ENCODE measurements around the gene PRR22.
A peak's percentile ranks its signal among the peaks of the same experiment; 100 is the strongest.
"Not testable (repeated sequence)": the region's sequence is repeated elsewhere in the genome, so short reads cannot be mapped to it uniquely, and the experiment has no call there.

PRR22 gene

DNA sequence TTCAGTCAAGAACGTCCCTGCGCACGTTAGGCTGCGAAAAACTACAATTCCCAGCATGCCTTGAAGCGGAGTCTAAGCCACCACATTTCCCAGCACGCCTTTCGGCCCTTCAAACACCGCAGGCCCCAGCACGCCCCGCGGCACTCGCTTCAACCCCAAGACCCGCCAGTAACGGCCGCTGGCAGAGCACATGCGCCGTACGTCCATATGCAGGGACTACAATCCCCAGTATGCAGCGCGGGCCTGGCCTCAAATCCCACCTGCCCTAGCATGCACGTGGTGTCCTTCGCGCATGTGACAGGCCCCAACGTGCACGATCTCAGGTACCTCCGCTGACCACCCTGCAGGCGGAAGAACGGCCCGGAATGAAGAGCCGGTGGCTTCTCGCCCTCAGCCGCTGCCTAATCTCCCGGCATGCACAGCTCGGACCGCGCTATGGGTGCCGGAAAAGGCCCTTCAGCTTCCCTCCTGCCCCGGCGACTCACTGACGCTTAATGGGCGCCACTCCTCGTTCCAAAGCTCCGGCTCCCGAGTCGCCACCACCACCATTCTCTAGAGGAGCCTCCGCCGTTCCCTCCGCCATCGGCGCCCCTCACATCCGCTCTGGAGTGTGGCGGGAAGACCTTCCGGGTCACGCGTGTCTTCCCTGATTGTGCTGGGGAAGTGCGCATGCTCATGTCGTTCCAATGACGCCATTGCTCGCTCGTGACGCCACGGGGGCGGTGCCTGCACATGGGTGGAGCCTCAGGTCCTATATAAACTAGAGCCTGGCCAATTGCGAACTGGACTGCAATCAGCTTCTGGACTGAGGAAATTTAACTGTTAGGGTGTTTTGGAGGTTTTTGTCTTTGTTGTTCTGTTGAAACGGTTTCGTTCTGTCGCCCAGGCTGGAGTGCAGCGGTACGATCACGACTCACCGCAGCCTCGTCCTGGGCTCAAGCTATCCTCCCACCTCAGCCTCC, 6.3 kb upstream of the PRR22 start, which contains the start of gene DUS3L:
DUS3L (minus strand) TSS at position 605 of the 962 bp plus-strand sequence; CDS start at position 583, 22 bp downstream.
- peak; percentile 97 for DNase-seq (ENCODE audit: low spot score)

GRCh38 chr19:5789886-5790558, 5.5 kb upstream of the PRR22 start:
- no peak for DNase-seq (ENCODE audit: low spot score)

- no peak for DNase-seq (ENCODE audit: low spot score)
These were observed 4.8 kb upstream of the PRR22 start for GRCh38 chr19:5789351-5789761.

DNA sequence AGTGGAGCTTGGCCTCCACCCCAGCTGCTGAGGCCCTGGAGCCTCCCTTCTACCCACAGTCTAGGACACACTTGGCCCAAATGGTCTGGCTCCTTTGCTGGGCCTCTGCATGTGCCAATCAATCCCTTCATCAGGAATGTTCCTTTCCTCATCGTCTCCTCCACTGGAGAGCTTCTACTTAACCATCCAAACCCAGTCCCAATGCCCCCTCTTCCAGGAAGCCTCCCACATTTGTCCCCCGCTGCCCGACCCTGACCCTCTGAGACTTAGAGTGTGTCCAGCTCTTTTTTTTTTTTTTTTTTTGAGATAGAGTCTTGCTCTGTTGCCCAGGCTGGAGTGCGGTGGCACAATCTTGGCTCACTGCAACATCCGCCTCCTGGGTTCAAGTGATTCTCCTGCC, 3.9 kb upstream of the PRR22 start:
- no peak for DNase-seq (ENCODE audit: low spot score)

DNA sequence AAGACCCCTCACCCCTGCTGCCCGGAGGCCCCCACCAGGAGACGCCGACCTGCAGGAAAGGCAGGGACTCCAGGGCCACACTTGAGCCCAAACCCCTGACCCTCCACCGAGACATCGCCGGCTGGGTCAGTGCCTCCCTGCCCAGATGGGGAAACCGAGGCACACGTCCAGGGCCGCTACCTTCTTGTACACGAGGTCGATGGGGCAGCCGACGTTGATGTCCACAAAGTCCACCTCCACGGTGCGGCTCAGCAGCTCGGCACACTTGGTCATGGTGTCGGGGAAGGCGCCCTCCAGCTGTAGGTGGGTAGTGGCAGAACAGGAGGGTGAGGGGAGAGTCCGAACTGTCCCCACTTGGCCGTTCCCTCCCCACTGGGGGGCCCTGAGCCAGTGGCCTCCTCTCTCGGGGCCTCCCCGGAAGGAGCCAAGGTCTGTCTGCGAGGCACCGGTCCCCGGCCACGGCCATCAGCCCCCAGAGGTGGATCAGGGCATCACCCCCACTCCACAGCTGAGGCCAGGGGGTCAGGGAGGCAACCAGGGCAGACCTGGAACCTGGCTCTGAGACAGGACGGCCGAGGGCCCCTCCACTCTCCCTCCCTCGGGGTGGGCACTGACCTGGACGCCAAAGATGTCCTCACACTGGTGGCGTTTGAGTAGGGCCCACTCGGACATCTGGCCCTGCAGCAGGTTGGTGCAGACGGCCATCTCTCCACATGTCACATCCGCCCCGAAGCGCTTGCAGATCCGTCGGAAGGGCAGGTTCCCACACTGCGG, 3.0 kb upstream of the PRR22 start:
- no peak for DNase-seq (ENCODE audit: low spot score)

DNA sequence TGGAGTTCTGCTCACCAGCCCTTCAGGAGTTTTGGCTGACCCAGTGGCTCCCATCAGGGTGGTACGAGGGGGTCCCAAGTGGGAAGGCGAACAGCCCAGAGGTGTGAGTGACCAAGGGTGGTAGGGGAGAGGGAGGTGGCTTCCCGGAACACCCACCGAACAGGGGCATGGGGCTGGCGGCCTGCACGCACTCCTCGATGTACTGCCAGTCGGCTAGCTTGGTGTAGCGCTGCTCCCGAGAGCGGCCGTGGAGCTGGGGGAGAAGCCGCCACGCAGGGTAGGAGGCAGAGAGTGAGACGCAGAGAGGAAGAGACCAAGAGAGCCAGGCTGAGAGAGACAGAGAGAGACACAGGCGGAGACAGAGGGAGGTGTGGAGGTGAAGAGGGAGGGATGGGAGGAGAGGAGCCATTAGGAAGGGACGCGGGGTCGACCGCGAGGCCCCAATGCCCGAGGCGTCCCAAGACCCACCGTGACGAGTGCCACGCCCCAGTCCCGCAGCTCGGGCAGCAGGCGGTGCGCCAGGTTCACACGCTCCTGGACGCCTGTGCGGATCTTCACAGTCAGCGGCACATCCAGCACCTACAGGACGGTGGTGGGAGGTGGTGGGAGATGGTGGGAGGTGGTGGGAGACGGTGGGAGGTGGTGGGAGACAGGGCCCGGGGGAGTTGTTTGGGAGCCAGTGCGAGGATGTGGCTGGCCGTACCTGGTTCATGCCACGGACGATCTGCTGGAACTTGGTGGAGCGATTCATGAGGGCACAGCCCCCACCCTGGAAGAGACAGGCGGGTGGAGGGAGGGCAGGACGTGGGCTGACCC, 2.3 kb upstream of the PRR22 start:
- DNase-seq (ENCODE audit: low spot score), result no peak

DNA sequence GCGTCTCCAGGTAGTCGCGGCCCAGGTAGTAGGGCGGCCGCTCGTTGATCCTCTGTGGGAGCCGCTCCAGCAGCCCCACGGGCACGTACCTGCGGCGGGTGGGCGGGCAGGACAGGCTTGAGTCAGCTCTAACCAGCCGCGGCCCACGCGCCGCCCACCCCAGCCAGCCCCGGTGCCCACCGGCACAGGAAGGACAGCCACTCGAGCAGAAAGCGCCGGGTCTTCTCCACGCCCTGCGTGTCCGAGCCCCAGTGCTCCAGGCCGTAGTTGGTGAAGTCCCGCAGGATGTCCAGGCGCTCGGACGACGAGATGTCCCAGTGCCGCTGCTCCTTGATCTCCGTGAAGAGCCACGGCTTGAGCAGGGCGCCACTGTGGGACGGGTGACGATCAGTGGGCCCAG, 877 bp upstream of the PRR22 start:
- no peak for DNase-seq (ENCODE audit: low spot score)

DNA sequence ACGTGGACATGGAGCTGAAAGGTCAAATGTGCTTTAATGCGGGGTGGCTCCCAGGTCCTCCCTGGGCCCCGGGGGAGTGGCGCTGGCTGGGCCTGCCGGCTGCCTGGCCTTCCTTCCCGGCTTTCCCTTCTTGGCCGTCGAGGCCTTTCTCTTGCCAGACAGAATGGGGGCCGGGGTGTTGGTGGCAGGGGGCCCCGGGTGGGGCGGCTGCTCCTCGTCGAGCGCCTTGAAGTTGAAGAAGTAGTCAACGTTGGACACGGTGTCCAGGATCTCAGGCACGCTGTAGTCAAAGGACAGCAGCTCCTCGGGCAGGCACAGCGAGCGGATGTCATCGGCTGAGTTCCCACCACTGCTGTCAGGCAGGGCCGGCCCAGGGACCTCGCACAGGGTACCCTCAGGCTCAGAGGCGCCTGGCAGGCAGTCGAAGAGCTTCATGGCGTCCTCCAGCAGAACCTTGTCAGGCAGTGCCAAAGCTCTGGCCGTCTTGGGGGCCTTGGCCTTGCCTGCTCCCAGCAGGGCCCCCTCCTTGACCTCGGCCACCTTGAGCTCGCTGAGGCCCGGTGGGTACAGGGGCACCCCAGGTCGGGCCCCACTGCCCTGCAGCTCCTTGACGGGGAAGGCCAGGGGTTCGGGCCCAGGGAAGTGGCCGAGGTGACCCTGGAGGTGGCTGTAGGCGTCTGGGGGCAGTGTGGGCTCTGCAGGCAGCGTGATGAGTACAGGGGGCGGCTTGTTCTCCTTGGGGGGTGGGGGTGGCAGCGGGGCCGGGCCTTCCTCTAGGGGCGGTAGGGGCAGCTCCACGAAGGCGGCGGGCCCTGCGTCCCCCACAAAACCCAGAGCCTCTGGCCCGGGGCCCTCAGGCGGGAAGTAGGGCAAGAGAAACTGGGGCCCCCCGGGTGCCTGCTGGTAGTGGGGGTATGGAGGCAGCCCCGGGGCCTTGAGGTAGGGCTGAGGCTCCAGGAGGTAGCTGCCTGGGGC, 1.3 kb downstream of the PRR22 start:
- no peak for DNase-seq (ENCODE audit: low spot score)

DNA sequence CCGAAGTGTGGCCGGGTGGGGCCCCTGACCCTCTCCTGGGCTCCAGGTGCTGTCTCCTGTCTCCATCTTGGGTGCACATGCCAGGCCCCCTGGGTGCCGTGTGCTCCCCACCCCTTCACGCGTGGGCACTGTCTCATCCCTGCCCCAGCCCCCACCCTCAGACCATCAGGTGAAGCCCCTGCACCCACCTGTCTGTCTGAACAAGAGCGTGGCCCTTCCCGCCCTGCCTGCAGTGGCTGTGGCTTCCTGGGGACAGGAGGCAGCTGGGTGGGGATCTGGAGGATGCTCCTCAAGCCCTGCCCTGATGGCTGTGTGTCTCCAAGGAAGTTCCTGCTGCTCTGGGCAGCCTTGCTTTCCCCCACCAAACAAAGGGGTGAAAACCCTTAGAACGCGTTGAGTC, 2.2 kb downstream of the PRR22 start:
- no peak for DNase-seq (ENCODE audit: low spot score)

- DNase-seq (ENCODE audit: low spot score), result not testable (repeated sequence)
These were observed 3.6 kb downstream of the PRR22 start for GRCh38 chr19:5780916-5781315.

GRCh38 chr19:5778402-5778801, 6.1 kb downstream of the PRR22 start:
- DNase-seq (ENCODE audit: low spot score), result no peak

- no peak for DNase-seq (ENCODE audit: low spot score)
These were observed 8.8 kb downstream of the PRR22 start for GRCh38 chr19:5775668-5776309.

GRCh38 chr19:5774921-5775320, 9.6 kb downstream of the PRR22 start:
- no peak for DNase-seq (ENCODE audit: low spot score)

DNA sequence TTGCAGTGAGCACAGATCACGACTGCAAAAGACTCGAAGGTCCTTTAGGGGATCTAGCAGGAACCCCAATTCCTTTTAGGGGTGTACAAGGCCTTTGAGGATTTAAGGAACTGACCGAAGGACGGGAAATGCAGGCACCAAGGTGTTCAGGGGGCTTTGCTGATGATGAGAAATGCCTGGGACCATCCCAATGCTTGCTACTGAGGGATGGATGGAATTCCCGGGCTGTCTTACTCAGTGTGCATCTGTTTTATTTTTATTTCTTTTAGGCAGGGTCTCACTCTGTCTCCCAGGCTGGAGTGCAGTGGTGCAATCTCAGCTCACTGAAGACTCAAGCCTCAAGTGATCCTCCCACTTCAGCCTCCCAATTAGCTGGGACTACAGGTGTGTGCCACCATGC, 11.3 kb downstream of the PRR22 start:
- no peak for DNase-seq (ENCODE audit: low spot score)

- DNase-seq (ENCODE audit: low spot score), result no peak
These were observed 12.1 kb downstream of the PRR22 start for GRCh38 chr19:5772416-5772815.

- DNase-seq (ENCODE audit: low spot score), result no peak
These were observed 16.6 kb downstream of the PRR22 start for GRCh38 chr19:5767949-5768348.

DNA sequence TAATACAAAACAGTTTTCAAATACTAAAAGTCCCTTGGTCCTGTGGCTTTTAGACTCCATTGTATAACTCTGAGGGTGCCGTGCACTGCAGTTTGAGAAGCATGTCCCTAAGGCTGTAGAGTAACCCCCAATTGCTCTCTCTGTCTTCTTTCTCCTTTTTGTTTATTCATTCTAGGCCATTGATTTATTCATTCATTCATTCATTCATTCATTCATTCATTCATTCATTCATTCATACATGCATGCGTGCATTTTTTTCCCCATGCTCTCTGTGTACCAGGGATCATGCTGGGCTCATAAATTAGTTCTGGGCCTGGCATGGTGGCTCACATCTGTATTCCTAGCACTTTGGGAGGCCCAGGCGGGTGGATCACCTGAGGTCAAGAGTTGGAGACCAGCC, 19.3 kb downstream of the PRR22 start:
- DNase-seq (ENCODE audit: low spot score), result no peak

DNA sequence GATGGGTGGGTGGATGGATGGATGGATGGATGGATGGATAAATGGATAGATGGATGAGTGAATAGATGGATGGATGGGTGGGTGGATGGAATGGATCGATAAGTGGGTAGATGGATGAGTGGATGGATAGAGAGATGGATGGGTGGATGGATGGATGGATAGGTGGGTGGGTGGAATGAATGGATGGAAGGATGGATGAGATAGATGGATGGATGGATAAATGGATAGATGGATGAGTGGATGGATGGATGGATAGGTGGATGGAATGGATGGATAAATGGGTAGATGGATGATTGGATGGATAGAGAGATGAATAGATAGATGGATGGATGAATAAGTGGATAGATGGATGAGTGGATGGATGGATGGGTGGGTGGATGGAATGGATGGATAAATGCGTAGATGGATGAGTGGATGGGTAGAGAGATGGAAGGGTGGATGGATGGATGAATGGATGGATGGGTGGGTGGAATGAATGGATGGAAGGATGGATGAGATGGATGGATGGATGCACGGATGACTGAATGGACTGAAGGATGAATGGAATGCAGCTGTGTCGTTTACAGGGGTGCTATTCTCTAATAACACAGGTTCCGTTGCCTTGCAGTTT, 21.8 kb downstream of the PRR22 start:
- DNase-seq (ENCODE audit: low spot score), result no peak

DNA sequence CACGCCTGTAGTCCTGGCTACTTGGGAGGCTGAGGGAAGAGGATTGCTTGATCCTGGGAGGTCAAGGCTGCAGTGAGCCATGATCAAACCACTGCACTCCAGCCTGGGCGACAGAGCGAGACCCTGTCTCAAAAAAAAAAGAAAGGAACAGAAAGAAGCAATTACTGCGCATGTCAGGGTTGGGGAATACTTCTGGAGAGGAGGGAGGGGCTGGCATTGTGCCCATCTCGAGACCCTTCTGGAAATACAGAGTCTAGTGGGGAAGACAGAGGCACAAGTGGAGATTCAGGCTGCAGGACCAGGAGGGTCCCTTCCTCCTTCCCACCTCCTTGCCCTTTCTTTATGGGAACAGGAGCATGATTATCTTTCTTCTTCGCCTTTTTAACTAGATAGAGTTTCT, 30.8 kb downstream of the PRR22 start:
- DNase-seq (ENCODE audit: low spot score), result no peak

Data from CD4-positive, alpha-beta T cell treated with Interleukin-6 at 100 ng/mL for 8 hours (primary cell).